GM12878 (cell line): ENCODE data around the gene UAP1L1. TPM values are rescaled to one million over a fixed set of nuclear protein-coding genes. Genes with fewer than 3 reads are reported as not detected.

ENCODE experiments used
- ATAC-seq: fragments of 200-7000 bp; cut with Tn5 transposase; 3 replicates; pipeline ENCODE4 v1.9.1; 2020; ENCODE audit warnings: mild to moderate bottlenecking, moderate library complexity
- BruUV-seq: library from RNA; stranded (reverse); fragments of 400-500 nt; replicated peaks from 2 replicates; lab custom pipeline; 2021; lab: Mats Ljungman, UMichigan
- CTCF ChIA-PET: fragments of 300-600 bp; sonication (Branson Sonifier 250); formaldehyde crosslinking; extraction: SDS; loops from one replicate; lab custom pipeline; 2021; ENCODE audit warnings: inconsistent platforms; lab: Yijun Ruan, JAX
- POLR2A ChIA-PET: fragments of 350-600 bp; formaldehyde crosslinking; extraction: SDS; loops from one replicate; lab custom pipeline; 2021; ENCODE audit warnings: inconsistent platforms; lab: Charles Lee
- RAD21 ChIA-PET: fragments of 300-600 bp; sonication (Branson Sonifier 250); formaldehyde crosslinking; loops from one replicate; lab custom pipeline; 2023; ENCODE audit warnings: antibody characterized with exemption; ENCODE audit not compliant: unreplicated experiment; lab: Charles Lee
- SMC1A ChIA-PET: fragments of 300-600 bp; sonication (Branson Sonifier 250); formaldehyde crosslinking; loops from one replicate; lab custom pipeline; 2023; ENCODE audit not compliant: unreplicated experiment, uncharacterized antibody; lab: Charles Lee
- DNase-seq: peaks from one replicate; pipeline ENCODE4 v3.0.0-alpha.2; 2011; ENCODE audit warnings: low read depth, low spot score
- FAIRE-seq: peaks from 3 replicates; lab custom pipeline; 2011; peaks lifted over from hg19 to GRCh38; lab: Jason Lieb, UNC
- H2AFZ ChIP-seq: 2 replicates; pipeline ENCODE4 v1.6.0; 2011; ENCODE audit warnings: low read depth, low read length, control low read depth; ENCODE audit not compliant: control insufficient read depth
- H3K27ac ChIP-seq: 2 replicates; pipeline ENCODE4 v1.5.1; 2011; ENCODE audit warnings: control low read depth; ENCODE audit not compliant: control insufficient read depth, insufficient read depth
- H3K27me3 ChIP-seq, 2 experiments: replicated peaks in 1 of 2; 2 replicates each; pipeline versions ENCODE4 v1.6.0 to v1.6.1; 2011; ENCODE audit warnings: low read length in 1 of 2; ENCODE audit not compliant: control insufficient read depth in 2 of 2, insufficient read depth in 2 of 2
- H3K36me3 ChIP-seq, 2 experiments: 2 replicates each; pipeline ENCODE4 v1.5.1; 2011; ENCODE audit warnings: low read length in 1 of 2; ENCODE audit not compliant: control insufficient read depth in 2 of 2, insufficient read depth in 2 of 2
- H3K4me1 ChIP-seq: 2 replicates; pipeline ENCODE4 v1.6.1; 2011; ENCODE audit warnings: mild to moderate bottlenecking, low read length, moderate library complexity, mixed read lengths; ENCODE audit not compliant: control insufficient read depth, insufficient read depth
- H3K4me2 ChIP-seq: 2 replicates; pipeline ENCODE4 v1.6.0; 2011; ENCODE audit warnings: control low read depth; ENCODE audit not compliant: control insufficient read depth, insufficient read depth
- H3K4me3 ChIP-seq: fragments of 200-600 bp; sonication (generic); 2 replicates; pipeline ENCODE4 v1.5.1; 2016
- H3K79me2 ChIP-seq: 2 replicates; pipeline ENCODE4 v1.6.0; 2011; ENCODE audit warnings: low read length; ENCODE audit not compliant: control insufficient read depth, insufficient read depth
- H3K9ac ChIP-seq: 2 replicates; pipeline ENCODE4 v1.8.0; 2011; ENCODE audit warnings: low read length, control low read depth, mixed read lengths; ENCODE audit not compliant: control insufficient read depth, insufficient read depth
- H3K9me3 ChIP-seq: replicated peaks from 3 replicates; pipeline ENCODE4 v1.5.1; 2011; ENCODE audit warnings: mild to moderate bottlenecking, low read length; ENCODE audit not compliant: control insufficient read depth, insufficient read depth
- H4K20me1 ChIP-seq: 2 replicates; pipeline ENCODE4 v1.6.0; 2011; ENCODE audit not compliant: control insufficient read depth, insufficient read depth
- ATF7 ChIP-seq: fragments of 450-650 bp; IDR thresholded peaks from 2 replicates; pipeline ENCODE4 v1.6.1; 2016; ENCODE audit warnings: low read depth, mild to moderate bottlenecking
- BCL11A ChIP-seq: IDR thresholded peaks from 2 replicates; pipeline ENCODE4 v1.6.1; 2011; ENCODE audit warnings: low read depth, low read length
- BHLHE40 ChIP-seq, 2 experiments: fragments of 450-650 bp in 1 of 2; IDR thresholded peaks; 2 replicates each; pipeline ENCODE4 v1.6.1; 2011 to 2017; ENCODE audit warnings: low read depth in 2 of 2, borderline replicate concordance in 1 of 2, improper control_type of control experiment in 1 of 2, low read length in 1 of 2, mild to moderate bottlenecking in 1 of 2
- CREB1 ChIP-seq: IDR thresholded peaks from 2 replicates; pipeline ENCODE4 v1.6.1; 2012; ENCODE audit warnings: low read depth, mild to moderate bottlenecking, inconsistent platforms
- E2F4 ChIP-seq: IDR thresholded peaks from 2 replicates; pipeline ENCODE4 v1.6.1; 2012; ENCODE audit warnings: low read depth, low read length, improper control_type of control experiment
- E2F8 ChIP-seq: fragments of 450-650 bp; IDR thresholded peaks from 2 replicates; pipeline ENCODE4 v1.6.1; 2018; ENCODE audit warnings: mild to moderate bottlenecking, low read depth, moderate library complexity; ENCODE audit not compliant: partially characterized antibody
- EED ChIP-seq: sonication (generic); IDR thresholded peaks from 2 replicates; pipeline ENCODE4 v1.6.1; 2016; ENCODE audit warnings: antibody characterized with exemption, low read depth
- EGR1 ChIP-seq, 2 experiments: IDR thresholded peaks; 1 replicate in 1 of 2; 2 replicates in 1 of 2; pipeline ENCODE4 v1.6.1; 2011 to 2012; ENCODE audit warnings: low read depth in 2 of 2, low read length in 2 of 2, borderline replicate concordance in 1 of 2, mild to moderate bottlenecking in 1 of 2, moderate library complexity in 1 of 2
- HDAC6 ChIP-seq: fragments of 200-600 bp; sonication (generic); IDR thresholded peaks from one replicate; pipeline ENCODE4 v1.8.0; 2017; ENCODE audit warnings: antibody characterized with exemption; ENCODE audit not compliant: unreplicated experiment
- MEF2B ChIP-seq: fragments of 450-650 bp; IDR thresholded peaks from 2 replicates; pipeline ENCODE4 v1.6.1; 2018; ENCODE audit warnings: mild to moderate bottlenecking, moderate library complexity; ENCODE audit not compliant: partially characterized antibody, poor library complexity, severe bottlenecking
- MTA2 ChIP-seq: fragments of 450-650 bp; IDR thresholded peaks from 2 replicates; pipeline ENCODE4 v1.6.1; 2016; ENCODE audit warnings: low read depth, mild to moderate bottlenecking, moderate library complexity
- MTA3 ChIP-seq: IDR thresholded peaks from 2 replicates; pipeline ENCODE4 v1.6.1; 2012; ENCODE audit warnings: low read length, inconsistent platforms, borderline replicate concordance
- MYC ChIP-seq: IDR thresholded peaks from 2 replicates; pipeline ENCODE4 v1.6.1; 2011; ENCODE audit warnings: mild to moderate bottlenecking, low read length, moderate library complexity, inconsistent platforms; ENCODE audit not compliant: insufficient read depth, insufficient replicate concordance, insufficient read length, severe bottlenecking
- NFYB ChIP-seq: IDR thresholded peaks from 2 replicates; pipeline ENCODE4 v1.6.1; 2011; ENCODE audit warnings: low read depth, mild to moderate bottlenecking, low read length, improper control_type of control experiment, moderate library complexity; ENCODE audit not compliant: insufficient read depth
- PAX8 ChIP-seq: fragments of 450-650 bp; IDR thresholded peaks from 2 replicates; pipeline ENCODE4 v1.6.1; 2017; ENCODE audit warnings: mild to moderate bottlenecking, moderate library complexity
- RAD51 ChIP-seq: fragments of 450-650 bp; IDR thresholded peaks from 2 replicates; pipeline ENCODE4 v1.6.1; 2016; ENCODE audit warnings: moderate library complexity, mild to moderate bottlenecking, inconsistent platforms
- RCOR1 ChIP-seq: conservative IDR thresholded peaks from 2 replicates; pipeline ENCODE4 v1.6.1; 2012; ENCODE audit warnings: low read depth, low read length, improper control_type of control experiment
- RFX5 ChIP-seq: IDR thresholded peaks from 2 replicates; pipeline ENCODE4 v1.6.1; 2011; ENCODE audit warnings: low read depth, low read length, improper control_type of control experiment
- RUNX3 ChIP-seq: IDR thresholded peaks from 2 replicates; pipeline ENCODE4 v1.6.1; 2012; ENCODE audit warnings: low read length, inconsistent platforms
- SIX5 ChIP-seq: IDR thresholded peaks from 2 replicates; pipeline ENCODE4 v1.6.1; 2011; ENCODE audit warnings: mild to moderate bottlenecking, low read depth, low read length, moderate library complexity; ENCODE audit not compliant: severe bottlenecking
- SP1 ChIP-seq: IDR thresholded peaks from one replicate; pipeline ENCODE4 v1.6.1; 2011; ENCODE audit warnings: low read depth, low read length
- ZBED1 ChIP-seq: IDR thresholded peaks from 2 replicates; pipeline ENCODE4 v1.6.1; 2016; ENCODE audit warnings: borderline replicate concordance
- ZNF274 ChIP-seq: IDR thresholded peaks from one replicate; pipeline ENCODE4 v1.8.0; 2011; ENCODE audit not compliant: insufficient read length, insufficient read depth
- WGBS: methylation state at CpG from one replicate; pipeline ENCODE4 v1.1.6; 2016; ENCODE audit warnings: low lambda C conversion rate; ENCODE audit not compliant: insufficient replicate concordance, insufficient coverage; ENCODE audit errors: missing lambda C conversion rate; 5-methylcytosine and 5-hydroxymethylcytosine counted together
- in situ Hi-C: fragments of 300-500 bp; cut with MboI; formaldehyde crosslinking; loops from 9 replicates; pipeline ENCODE4 v1.14.3; 2018; ENCODE audit warnings: mixed read lengths
- intact Hi-C: fragments of 100-400 bp; cut with micrococcal nuclease; formaldehyde crosslinking; loops from one replicate; pipeline ENCODE4 v1.14.2; 2022; ENCODE audit not compliant: unreplicated experiment
- polyA plus RNA-seq, 11 experiments: library from polyadenylated mRNA; depleted of rRNA in 4 of 11; unstranded in 6 of 11; stranded (reverse) in 5 of 11; fragments of >200 nt; fragmentation: Nextera tagmentation in 4 of 11; fragmentation: Illumina TruSeq in 1 of 11; extraction: Ambion mirVana in 4 of 11; extraction: Trizol in 1 of 11; gene quantifications; 1 replicate in 1 of 11; 2 replicates in 10 of 11; pipeline versions ENCODE4 v1.2.1 to v1.2.3, GENCODE V29; 2011 to 2016; ENCODE audit warnings: inconsistent platforms in 2 of 11, missing spikeins in 2 of 11, low read depth in 1 of 11
- total RNA-seq, 4 experiments: library from RNA; depleted of rRNA in 3 of 4; stranded (reverse); fragments of >200 nt in 3 of 4; fragmentation: Illumina TruSeq in 1 of 4; extraction: Trizol in 1 of 4; gene quantifications; 2 replicates each; pipeline versions ENCODE4 v1.2.1 to v1.2.3, GENCODE V29; 2013 to 2021

The UAP1L1 gene
- total and polyA plus RNA-seq, 10 of the 15 experiments (the other 5 are each of a cell fraction or from before 2014, with no cell fraction given) = 0.29 to 15.7 (median 5.8) TPM

- no peak for TF ChIP-seq HDAC6
- no peak for TF ChIP-seq CREB1
- no peak for TF ChIP-seq ATF7
- TF ChIP-seq BCL11A = no peak
- TF ChIP-seq MEF2B = no peak
- no peak for TF ChIP-seq MTA2
- no peak for TF ChIP-seq RFX5
- no peak for TF ChIP-seq NFYB
- TF ChIP-seq ZNF274 = no peak
- TF ChIP-seq E2F8 = no peak
These were observed 36.7 kb upstream of the UAP1L1 start (continued) for GRCh38 chr9:137040568-137040967.

GRCh38 chr9:137041124-137041523 lies 36.2 kb upstream of the UAP1L1 start:
- ATAC-seq = no peak
- Histone ChIP-seq H3K9me3 (no peaks in the 10 kb centered on the region), H3K27me3 (peaks cover 5 to 13% of the 10 kb centered on the region in 2 experiments; a peak in 3 of 4 replicates), H2AFZ (no peak overlapping the region), H3K9ac (no peak overlapping the region), H3K27ac (no peak overlapping the region), H3K4me3 (no peak overlapping the region), H3K36me3 (no peaks in the 10 kb centered on the region), H3K79me2 (no peaks in the 10 kb centered on the region), H3K4me2 (no peak overlapping the region), H4K20me1 (no peaks in the 10 kb centered on the region), H3K4me1 (no peaks in the 10 kb centered on the region)
- FAIRE-seq = no peak
- no TSS peak for BruUV-seq
- CTCF ChIA-PET = interaction anchor here (0.7 to 1.2 kb wide), 2 partner anchors 12 to 26 kb away, joined by 3 read pairs; no protein-coding TSS in a partner anchor
- DNase-seq = no peak
- SMC1A ChIA-PET = no interaction called here
- POLR2A ChIA-PET = no interaction called here
- in situ Hi-C loops = no loop called here
- intact Hi-C loops = loop anchor here (10.0 kb wide), 1 partner anchor 184 kb away; the partner anchor contains the start of genes CYSRT1, RNF208 and RNF224
- RAD21 ChIA-PET = no interaction called here
- 23% methylated on average over 13 of the region's 16 CpGs for WGBS
- TF ChIP-seq PAX8 = no peak
- no peak for TF ChIP-seq RCOR1
- TF ChIP-seq SP1 = no peak
- no peak for TF ChIP-seq ATF7
- no peak for TF ChIP-seq E2F4
- TF ChIP-seq ZBED1 = no peak
- TF ChIP-seq RAD51 = no peak
- no peak for TF ChIP-seq MYC
- TF ChIP-seq SIX5 = no peak
- TF ChIP-seq BHLHE40 (IDR thresholded peaks at IDR 0.05; ENCODE audit: borderline replicate concordance in 1 of 2, low read depth in 2 of 2, low read length in 1 of 2) = no peak
- TF ChIP-seq EED = no peak
- no peak for TF ChIP-seq EGR1 (IDR thresholded peaks at IDR 0.05; ENCODE audit: borderline replicate concordance in 1 of 2, low read depth in 2 of 2, low read length in 2 of 2)
- no peak for TF ChIP-seq MTA3
- TF ChIP-seq RUNX3 = no peak
